Measurements from ENCODE around the gene RDH8.

RDH8 gene

GRCh38 chr19:10044390-10044789, 31.1 kb downstream of the RDH8 start:
- DNase-seq: no peak

GRCh38 chr19:10045371-10045770, 32.1 kb downstream of the RDH8 start:
- DNase-seq: no peak

GRCh38 chr19:10049626-10050025, 36.3 kb downstream of the RDH8 start:
- no peak for DNase-seq

GRCh38 chr19:10052602-10053360, 39.5 kb downstream of the RDH8 start:
- no peak for DNase-seq

- DNase-seq: no peak
Measured at GRCh38 chr19:10061717-10062310, 48.5 kb downstream of the RDH8 start.

- DNase-seq: no peak
Measured at GRCh38 chr19:10068205-10068604, 54.9 kb downstream of the RDH8 start.

- no peak for DNase-seq
Measured at GRCh38 chr19:10069046-10069445, 55.8 kb downstream of the RDH8 start.

- no peak for DNase-seq
Measured at GRCh38 chr19:10070730-10071446, 57.6 kb downstream of the RDH8 start.

Data from NCI-H1694 treated with DMSO at 0.1 percent for 48 hours (cell line).